Left renal cortex interstitium (tissue), 4 donors: ENCODE results near the gene TLR9. TPM values are rescaled to one million over a fixed set of nuclear protein-coding genes. Genes with fewer than 3 reads are reported as not detected.

Experiments
- DNase-seq, 4 donors: peaks; one replicate each; pipeline ENCODE4 v3.0.0-alpha.2; 2013; ENCODE audit warnings: low read depth in 4 of 4, low spot score in 2 of 4, missing footprints in 1 of 4
- polyA plus RNA-seq, 4 donors: library from polyadenylated mRNA; unstranded; fragments of 120-200 nt; gene quantifications; one replicate each; pipeline ENCODE4 v1.2.1, GENCODE V29; 2013; ENCODE audit not compliant: insufficient read length in 4 of 4

TLR9 gene
- polyA plus RNA-seq, 4 donors = 0.17 to 0.33 (median 0.18) TPM

DNA sequence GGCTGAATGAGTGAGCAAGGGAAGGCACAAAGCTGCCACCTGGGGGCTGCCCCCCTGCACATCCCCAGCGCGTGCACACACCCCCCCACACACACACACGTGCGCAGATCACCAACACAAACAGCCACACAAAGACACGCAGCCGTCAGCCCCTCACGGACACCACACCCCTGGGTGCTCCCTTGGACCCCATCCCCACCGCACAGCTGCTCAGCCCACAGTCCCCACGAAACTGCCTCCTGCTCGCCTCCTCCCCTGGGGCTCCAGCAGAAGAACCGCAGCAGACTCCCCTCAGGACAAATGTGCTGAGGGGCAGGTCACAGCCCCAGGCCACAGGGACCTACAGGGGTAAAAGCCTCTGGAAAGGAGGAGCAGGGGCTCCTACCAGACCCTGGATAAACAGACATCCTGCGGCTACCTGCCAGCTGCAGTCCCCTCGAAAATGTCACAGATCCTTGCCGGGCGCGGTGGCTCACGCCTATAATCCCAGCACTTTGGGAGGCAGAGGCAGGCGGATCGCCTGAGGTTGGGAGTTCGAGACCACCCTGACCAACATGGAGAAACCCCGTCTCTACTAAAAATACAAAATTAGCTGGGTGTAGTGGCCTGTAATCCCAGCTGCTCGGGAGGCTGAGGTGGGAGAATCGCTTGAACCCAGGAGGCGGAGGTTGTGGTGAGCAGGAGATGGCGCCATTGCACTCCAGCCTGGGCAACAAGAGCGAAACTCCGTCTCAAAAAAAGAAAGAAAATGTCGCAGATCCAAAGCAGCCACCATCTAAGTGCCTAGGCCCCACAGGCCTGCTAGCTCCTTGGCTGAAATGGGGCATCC, 7.0 kb upstream of the TLR9 start:
- no peak for DNase-seq

DNA sequence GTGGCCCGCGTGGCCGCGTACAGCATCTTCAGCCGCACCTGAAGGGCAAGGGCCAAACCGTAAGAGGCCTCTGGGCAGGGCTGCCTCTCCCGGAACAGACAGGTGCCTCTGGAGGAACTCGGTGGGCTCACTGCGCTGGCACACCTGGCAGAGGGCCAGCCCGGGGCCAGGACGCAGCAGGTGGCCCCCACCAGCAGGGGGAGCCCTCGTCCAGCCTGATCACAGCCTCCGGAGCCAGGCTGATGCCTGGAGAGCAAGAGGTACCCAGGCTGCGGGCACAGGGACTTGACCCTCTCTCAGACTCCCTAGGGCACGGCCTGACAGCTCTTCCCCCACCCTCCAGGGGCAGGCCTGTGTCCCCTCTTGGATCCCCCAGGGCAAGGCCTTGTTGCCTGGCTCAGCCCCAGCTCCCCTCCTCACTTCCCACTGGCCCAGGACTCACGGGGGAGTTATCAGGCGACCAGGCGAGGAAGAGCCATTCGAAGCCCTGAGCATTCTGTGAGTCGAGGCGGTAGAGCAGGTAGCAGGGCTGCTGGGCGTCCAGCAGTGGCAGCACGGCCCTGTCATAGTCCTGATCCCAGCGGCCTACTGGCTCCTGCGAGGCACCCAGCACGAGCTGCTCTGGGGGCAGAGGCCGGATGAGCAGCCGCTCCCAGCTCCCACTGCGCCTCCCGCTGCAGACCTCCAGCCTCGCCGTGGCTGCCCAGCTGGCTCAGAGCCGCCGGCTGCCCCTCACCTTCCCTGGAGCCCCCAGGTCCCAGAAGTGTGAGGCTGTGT, 6.2 kb upstream of the TLR9 start:
- no peak for DNase-seq

DNA sequence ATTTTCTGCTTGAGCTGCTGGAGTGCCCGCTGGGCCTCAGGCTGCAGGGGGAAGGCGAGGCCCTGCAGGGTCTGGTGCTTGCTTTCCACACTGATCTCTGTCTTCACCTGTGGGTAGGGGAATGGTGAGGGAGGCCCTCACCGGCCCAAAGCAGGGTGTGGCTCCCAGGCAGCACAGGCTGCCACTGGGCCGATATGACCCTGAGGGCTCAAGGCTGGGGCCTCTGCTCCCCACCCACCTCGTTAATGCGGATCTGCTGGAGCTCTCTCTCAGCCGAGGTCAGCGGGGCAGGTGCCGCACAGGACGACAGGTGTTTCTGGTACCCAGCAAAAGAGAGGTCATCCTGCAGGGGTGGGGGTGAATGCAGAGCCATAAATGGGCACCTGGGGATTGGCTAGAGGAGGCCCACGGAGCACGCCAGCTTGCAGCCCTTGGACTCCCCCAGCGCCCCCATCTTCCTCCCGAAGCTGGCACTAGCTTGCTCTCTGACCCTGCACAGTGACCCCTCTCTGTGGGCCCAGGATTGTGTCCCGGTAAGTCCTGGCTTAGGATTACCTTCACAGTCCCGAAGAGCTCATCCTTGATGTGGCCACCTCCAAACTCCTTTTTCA, 5.5 kb upstream of the TLR9 start:
- DNase-seq = no peak

DNA sequence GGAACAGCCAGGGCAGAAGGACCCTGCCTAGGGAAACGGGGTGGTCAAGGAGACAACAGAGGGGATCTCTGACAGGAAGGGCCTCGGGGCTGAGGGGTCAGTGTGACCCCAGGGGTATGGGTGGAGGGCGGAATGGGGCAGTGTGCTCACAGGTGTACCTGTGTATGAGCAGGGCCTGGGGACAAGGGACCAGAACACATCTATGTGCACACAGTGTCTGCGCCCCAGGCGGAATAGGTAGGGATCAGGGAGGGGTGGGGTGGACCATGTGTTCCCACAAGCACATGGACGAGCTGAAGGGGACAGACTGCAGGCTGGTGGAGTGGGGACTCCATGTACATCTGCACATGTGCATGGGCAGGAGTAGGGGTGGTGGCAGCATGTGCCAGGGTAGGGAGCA, 5.0 kb upstream of the TLR9 start:
- DNase-seq = no peak

DNA sequence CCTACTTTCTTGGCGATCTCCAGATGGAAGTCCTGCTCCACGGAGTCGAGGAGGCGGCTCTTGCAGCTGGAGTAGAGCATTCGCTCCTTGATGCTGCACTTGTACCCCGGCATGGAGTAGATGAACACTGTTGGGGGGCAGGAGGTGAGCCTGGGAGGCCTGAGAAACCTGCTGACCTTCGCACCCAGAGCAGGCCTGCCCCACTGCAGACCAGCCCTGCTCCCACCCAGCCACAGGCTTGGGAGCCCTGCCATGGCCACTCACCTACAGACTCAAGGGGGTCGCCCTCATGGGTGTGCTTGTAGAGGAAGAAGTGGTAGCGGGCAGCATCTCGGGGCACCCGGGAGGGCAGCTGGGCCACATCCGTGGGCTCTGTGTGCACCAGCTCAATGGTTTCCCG, 4.2 kb upstream of the TLR9 start:
- no peak for DNase-seq

DNA sequence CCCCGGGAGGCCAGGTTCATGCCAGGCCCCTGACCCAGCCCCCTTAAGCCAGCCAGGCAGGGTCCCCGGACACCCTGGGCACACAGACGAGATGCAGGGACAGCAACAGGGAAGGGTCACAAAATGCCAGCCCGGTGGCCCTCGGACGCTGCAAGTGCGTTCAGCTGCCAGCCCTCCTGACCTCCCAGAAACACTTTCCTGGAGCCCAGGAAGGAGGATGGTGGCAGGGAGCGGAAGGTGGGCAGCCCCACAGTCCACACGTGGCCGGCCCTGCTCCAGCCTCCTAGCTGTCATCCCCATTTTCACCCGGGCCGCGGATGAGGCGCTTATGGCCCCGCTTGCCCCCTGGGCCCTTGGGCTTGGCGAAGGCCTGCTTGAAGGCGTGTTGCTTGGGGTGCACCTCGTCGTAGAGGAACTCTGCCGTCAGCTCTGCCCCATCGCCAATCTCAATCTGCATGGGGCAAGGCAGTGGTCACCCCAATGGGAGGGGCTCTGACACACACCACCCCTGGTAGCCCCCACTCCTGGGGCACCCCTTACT, 3.4 kb upstream of the TLR9 start:
- DNase-seq = no peak

GRCh38 chr3:52228266-52228665, 2.8 kb upstream of the TLR9 start:
- DNase-seq = no peak

DNA sequence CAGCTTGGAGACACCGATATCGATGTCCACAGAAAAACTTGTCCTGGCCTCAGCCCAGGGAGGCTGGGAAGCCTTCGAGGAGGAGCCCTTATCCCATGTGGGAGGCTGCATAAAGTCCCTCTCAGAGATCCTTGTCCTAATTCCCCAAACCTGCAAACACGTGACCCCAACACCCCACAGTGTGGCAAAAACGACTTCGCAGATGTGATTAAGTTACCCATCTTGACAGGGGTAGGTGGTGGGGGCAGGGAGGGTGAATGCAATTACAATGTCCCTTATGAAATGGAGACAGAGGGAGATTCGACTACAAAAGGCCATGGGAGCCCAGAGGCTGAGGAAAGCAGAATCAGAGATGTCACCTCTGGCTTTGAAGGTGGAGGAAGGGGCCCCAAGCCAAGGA, 2.3 kb upstream of the TLR9 start:
- DNase-seq = no peak

DNA sequence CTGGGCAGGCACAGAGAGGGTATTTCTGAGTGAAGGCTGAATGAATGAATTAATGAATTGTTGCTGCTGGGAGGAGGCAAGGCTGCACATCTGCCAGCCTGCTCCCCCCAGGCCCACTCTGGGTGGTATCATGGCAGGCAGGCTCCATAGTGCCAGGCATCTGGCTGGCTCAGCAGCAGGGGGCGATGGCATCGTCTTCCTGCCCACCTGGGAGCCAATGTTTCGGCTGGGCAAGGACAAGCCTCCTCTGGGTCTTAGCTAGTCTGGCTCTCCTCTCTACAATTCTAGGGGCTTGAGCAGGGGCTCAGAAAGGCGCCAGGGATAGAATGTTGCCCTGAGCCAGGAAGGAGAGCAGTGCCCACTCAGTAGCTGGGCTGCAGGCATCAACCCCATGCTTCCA, 1.7 kb upstream of the TLR9 start:
- no peak for DNase-seq

DNA sequence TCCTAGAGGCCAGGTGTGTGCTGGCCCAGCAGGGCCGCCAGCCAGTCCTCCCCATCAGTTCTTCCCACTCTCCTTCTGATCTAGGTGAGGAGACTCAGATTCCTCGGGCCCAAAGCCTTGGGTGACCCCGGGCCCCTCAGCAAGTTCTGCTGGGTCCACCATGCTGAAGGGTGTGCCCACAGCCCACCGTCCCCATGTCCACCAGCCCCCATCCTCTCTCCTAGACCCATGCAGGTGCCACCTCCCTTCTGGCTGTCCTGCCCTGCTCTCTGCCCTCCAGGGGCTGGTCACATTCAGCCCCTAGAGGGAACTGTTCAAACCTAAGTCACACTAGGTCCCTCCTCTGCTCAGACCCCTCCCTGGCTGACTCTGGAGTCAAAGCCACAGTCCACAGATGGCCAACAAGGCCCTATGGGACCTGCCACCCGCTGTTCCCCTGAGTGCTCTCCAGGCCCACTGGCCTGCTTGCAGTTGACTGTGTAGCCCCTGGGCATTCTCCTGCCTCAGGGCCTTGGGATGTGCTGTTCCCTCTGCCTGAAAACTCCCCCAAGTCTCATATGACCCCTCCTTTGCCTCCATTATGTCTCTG, 878 bp upstream of the TLR9 start:
- DNase-seq = no peak

GRCh38 chr3:52223449-52224408, 1.7 kb downstream of the TLR9 start:
- no peak for DNase-seq

DNA sequence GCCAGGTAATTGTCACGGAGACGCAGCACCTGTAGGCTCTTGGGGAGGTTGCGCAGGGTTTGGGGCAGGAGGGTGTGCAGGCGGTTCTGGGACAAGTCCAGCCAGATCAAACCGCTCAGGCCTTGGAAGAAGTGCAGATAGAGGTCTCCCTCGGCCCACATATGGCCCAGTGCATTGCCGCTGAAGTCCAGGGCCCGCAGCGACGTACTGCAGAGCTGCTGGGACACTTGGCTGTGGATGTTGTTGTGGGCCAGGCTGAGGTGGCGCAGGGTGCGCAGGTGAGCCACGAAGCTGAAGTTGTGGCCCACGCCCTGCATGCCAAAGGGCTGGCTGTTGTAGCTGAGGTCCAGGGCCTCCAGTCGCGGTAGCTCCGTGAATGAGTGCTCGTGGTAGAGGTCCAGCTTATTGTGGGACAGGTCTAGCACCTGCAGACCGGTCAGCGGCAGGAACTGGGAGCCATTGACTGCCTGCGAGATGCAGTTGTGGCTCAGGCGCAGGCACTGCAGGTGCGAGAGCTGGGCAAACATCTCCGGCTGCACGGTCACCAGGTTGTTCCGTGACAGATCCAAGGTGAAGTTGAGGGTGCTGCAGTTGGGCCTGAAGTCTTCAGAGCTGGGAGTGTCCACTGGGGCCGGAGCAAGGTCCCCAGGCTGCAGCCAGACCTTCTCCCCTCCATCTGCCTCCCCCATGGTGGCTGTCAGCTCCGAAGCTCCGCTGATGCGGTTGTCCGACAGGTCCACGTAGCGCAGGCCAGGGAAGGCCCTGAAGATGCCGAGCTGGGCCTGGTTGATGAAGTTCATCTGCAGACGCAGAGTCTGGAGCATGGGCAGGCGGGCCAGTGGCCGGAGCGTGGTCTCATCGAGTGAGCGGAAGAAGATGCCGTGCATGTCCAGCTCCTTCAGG, 2.9 kb downstream of the TLR9 start:
- DNase-seq = no peak

DNA sequence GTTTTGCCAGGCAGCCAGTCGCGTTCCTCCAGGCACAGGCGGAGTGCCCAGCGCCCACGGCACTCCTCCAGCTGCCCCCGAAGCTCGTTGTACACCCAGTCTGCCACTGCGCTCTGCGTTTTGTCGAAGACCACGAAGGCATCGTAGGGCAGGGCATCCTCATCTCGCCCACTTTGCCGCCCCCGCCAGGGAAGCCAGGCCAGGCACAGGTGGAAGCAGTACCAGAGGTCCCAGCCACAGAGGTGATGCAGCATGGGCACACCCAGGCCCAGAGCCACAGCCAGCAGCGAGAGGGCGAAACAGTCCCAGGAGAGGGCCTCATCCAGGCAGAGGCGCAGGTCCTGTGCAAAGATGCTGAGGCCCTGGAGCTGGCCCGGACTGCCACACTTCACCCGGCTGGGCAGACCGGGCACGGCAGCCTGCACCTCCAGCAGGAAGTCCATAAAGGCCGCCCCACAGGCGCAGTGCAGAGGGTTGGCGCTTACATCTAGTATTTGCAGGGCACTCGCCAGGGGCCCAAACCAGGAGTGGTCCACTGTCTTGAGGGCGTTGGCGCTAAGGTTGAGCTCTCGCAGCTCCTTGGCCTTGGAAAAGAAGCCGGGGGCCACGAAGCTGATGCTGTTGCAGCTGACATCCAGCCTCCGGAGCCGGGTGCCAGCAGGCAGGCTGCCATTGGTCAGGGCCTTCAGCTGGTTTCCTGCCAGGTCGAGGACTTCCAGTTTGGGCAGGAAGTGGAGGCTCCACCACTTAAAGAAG, 3.7 kb downstream of the TLR9 start:
- no peak for DNase-seq

- no peak for DNase-seq
Observed at GRCh38 chr3:52221141-52221562, 4.3 kb downstream of the TLR9 start.

DNA sequence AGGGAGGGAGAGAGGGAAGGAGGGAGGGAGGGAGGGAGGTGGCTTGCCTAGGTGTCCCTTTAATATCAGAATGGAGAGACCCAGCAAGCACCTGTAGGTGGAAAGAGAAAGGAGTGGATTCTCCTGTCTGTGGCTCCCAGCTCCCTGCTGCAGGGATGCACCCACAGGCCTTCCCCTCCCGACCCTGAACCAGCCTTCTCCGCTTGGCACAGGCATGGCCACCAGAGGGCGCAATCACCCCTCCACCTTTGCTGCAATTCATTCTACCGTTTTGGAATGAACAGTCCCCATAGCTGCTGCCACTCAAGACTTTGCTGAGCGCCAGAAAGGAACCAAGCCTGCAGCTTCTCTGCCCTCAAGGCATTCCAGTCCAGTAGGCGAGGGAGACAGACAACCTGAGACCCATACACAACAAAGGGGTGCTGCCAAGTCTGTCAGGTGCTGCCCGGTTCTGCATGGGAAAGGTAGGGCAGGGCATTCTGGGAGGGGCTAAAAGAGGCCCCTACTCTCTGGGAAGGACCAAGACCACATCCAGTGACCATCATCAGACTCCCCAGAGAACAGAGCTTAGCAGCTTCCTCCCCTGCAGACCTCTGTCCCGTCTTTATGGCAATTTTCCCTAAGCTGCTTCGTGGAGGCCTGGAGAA, 4.9 kb downstream of the TLR9 start:
- peak in 1 of 4 donors; percentile 76 for DNase-seq

DNA sequence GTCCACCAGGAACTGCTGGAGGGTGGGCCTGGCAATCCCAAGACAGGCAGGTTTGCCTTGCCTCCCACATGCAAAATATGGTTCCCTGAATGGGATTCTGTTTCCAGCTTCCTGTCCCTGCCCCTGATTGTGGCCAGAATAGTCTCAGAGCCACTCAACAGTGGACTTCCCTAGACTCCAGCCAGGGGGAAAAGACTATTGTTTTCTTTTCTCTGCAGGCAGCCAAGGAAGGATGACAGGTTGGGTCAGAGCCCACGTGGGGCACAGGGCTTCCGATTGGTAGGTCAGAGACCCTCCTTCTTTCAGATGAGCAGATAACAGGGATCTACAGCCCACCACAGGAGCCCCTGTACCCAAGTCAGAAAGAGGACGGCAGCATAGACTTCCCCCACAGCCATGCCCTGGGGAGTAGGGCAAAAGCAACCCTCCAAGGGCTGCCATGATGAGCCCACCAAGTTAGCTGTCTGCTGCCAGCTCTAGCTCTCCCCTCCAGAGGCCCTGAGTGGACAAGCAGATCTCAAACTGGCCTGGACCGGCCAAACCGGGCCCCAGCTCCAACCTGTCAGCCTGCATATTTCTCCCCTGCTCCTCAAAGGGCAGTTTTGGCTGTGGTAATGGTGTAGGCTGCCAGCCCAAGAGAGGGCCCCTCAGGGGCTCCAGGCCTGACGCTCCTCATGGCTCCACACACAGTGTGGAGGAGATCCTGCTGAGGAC, 6.4 kb downstream of the TLR9 start:
- peak in 1 of 4 donors; percentile 50 for DNase-seq

- no peak for DNase-seq
Observed at GRCh38 chr3:52218454-52218853, 7.0 kb downstream of the TLR9 start.
